ENCODE measurements around the gene SKIC8.

Gene SKIC8

GRCh38 chr15:78321786-78322185 is 22.4 kb upstream of the SKIC8 start:
- no peak for DNase-seq (ENCODE audit: low read depth)

- no peak for DNase-seq (ENCODE audit: low read depth)
Measured at GRCh38 chr15:78321041-78321570, 21.7 kb upstream of the SKIC8 start.

GRCh38 chr15:78320183-78320582 is 20.8 kb upstream of the SKIC8 start:
- DNase-seq (ENCODE audit: low read depth), result no peak

GRCh38 chr15:78319588-78319987 is 20.2 kb upstream of the SKIC8 start:
- no peak for DNase-seq (ENCODE audit: low read depth)

- no peak for DNase-seq (ENCODE audit: low read depth)
Measured at GRCh38 chr15:78317145-78317836, 17.9 kb upstream of the SKIC8 start.

GRCh38 chr15:78316283-78317083 is 17.1 kb upstream of the SKIC8 start:
- DNase-seq (ENCODE audit: low read depth), result no peak

- no peak for DNase-seq (ENCODE audit: low read depth)
Measured at GRCh38 chr15:78315686-78316282, 16.4 kb upstream of the SKIC8 start.

- no peak for DNase-seq (ENCODE audit: low read depth)
Measured at GRCh38 chr15:78314181-78314581, 14.8 kb upstream of the SKIC8 start.

GRCh38 chr15:78313383-78313782 is 14.0 kb upstream of the SKIC8 start:
- no peak for DNase-seq (ENCODE audit: low read depth)

GRCh38 chr15:78312957-78313356 is 13.5 kb upstream of the SKIC8 start:
- DNase-seq (ENCODE audit: low read depth), result no peak

- no peak for DNase-seq (ENCODE audit: low read depth)
Measured at GRCh38 chr15:78312536-78312935, 13.1 kb upstream of the SKIC8 start.

GRCh38 chr15:78311292-78311691 is 11.9 kb upstream of the SKIC8 start:
- no peak for DNase-seq (ENCODE audit: low read depth)

- peak; percentile 14 for DNase-seq (ENCODE audit: low read depth)
Measured at GRCh38 chr15:78308422-78309032, 9.1 kb upstream of the SKIC8 start.

- DNase-seq (ENCODE audit: low read depth), result no peak
Measured at GRCh38 chr15:78307976-78308375, 8.6 kb upstream of the SKIC8 start.

GRCh38 chr15:78306176-78306774 is 6.9 kb upstream of the SKIC8 start:
- no peak for DNase-seq (ENCODE audit: low read depth)

- no peak for DNase-seq (ENCODE audit: low read depth)
Measured at GRCh38 chr15:78304216-78305066, 5.0 kb upstream of the SKIC8 start.

- no peak for DNase-seq (ENCODE audit: low read depth)
Measured at GRCh38 chr15:78302579-78303312, 3.3 kb upstream of the SKIC8 start.

GRCh38 chr15:78301828-78302227 is 2.4 kb upstream of the SKIC8 start:
- no peak for DNase-seq (ENCODE audit: low read depth)

- DNase-seq (ENCODE audit: low read depth), result no peak
Measured at GRCh38 chr15:78301326-78301725, 1.9 kb upstream of the SKIC8 start.

- no peak for DNase-seq (ENCODE audit: low read depth)
Measured at GRCh38 chr15:78292219-78292618, 7.2 kb downstream of the SKIC8 start.
